Measurements from ENCODE around the gene AP3M1.

The AP3M1 gene

GRCh38 chr10:74078037-74078436 lies 72.6 kb downstream of the AP3M1 start:
- Histone ChIP-seq H3K36me3 (ENCODE audit: control insufficient read depth, insufficient read depth, low read length) (peaks cover 65% of the 10 kb centered on the region), H3K9ac (ENCODE audit: low read depth, low read length) (no peak overlapping the region), H3K27me3 (ENCODE audit: control insufficient read depth, insufficient read depth, low read length) (no peaks in the 10 kb centered on the region), H3K4me3 (ENCODE audit: low read depth, low read length) (no peak overlapping the region), H3K27ac (ENCODE audit: low read depth, low read length) (peak overlapping the region; percentile 84), H3K4me1 (ENCODE audit: control insufficient read depth, insufficient read depth, low read length) (peaks cover 53% of the 10 kb centered on the region), H3K9me3 (ENCODE audit: control insufficient read depth, insufficient read depth, low read length) (no peaks in the 10 kb centered on the region)

- Histone ChIP-seq H3K9ac (ENCODE audit: low read depth, low read length) (no peak overlapping the region), H3K9me3 (ENCODE audit: control insufficient read depth, insufficient read depth, low read length) (no peaks in the 10 kb centered on the region), H3K27ac (ENCODE audit: low read depth, low read length) (peak overlapping the region; percentile 3), H3K4me3 (ENCODE audit: low read depth, low read length) (no peak overlapping the region), H3K36me3 (ENCODE audit: control insufficient read depth, insufficient read depth, low read length) (peaks cover 65% of the 10 kb centered on the region), H3K4me1 (ENCODE audit: control insufficient read depth, insufficient read depth, low read length) (peaks cover 54% of the 10 kb centered on the region), H3K27me3 (ENCODE audit: control insufficient read depth, insufficient read depth, low read length) (no peaks in the 10 kb centered on the region)
Observed at GRCh38 chr10:74077416-74077815, 73.2 kb downstream of the AP3M1 start.

DNA sequence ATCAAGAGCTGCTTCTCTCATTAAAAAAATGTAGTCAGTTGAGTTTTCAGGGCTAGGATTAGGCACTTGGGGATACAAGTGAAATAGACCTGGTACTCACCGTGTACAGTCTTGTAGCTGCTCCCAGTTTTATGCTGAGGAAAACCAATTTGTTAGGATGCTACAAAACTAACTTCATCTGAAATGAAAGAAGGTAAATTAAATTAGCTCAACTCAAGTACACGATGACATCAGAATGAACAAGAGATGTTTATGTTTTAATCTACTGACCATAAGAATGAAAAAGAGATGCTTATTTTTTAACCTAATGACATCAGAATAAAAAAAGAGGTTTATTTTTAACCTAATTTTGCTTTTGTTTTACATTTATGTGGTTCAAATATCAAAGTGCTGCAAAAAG lies 73.7 kb downstream of the AP3M1 start:
- H3K9me3 ChIP-seq (ENCODE audit: control insufficient read depth, insufficient read depth, low read length), result no peaks in the 10 kb centered on the region
- no peaks in the 10 kb centered on the region for H3K27me3 ChIP-seq (ENCODE audit: control insufficient read depth, insufficient read depth, low read length)
- peaks cover 54% of the 10 kb centered on the region for H3K4me1 ChIP-seq (ENCODE audit: control insufficient read depth, insufficient read depth, low read length)
- peak overlapping the region; percentile 33 for H3K27ac ChIP-seq (ENCODE audit: low read depth, low read length)
- no peak overlapping the region for H3K9ac ChIP-seq (ENCODE audit: low read depth, low read length)
- H3K36me3 ChIP-seq (ENCODE audit: control insufficient read depth, insufficient read depth, low read length), result peaks cover 65% of the 10 kb centered on the region
- no peak overlapping the region for H3K4me3 ChIP-seq (ENCODE audit: low read depth, low read length)

GRCh38 chr10:74075906-74076305 lies 74.7 kb downstream of the AP3M1 start:
- Histone ChIP-seq H3K36me3 (ENCODE audit: control insufficient read depth, insufficient read depth, low read length) (peaks cover 70% of the 10 kb centered on the region), H3K4me3 (ENCODE audit: low read depth, low read length) (no peak overlapping the region), H3K9ac (ENCODE audit: low read depth, low read length) (no peak overlapping the region), H3K9me3 (ENCODE audit: control insufficient read depth, insufficient read depth, low read length) (no peaks in the 10 kb centered on the region), H3K27me3 (ENCODE audit: control insufficient read depth, insufficient read depth, low read length) (no peaks in the 10 kb centered on the region), H3K4me1 (ENCODE audit: control insufficient read depth, insufficient read depth, low read length) (peaks cover 62% of the 10 kb centered on the region), H3K27ac (ENCODE audit: low read depth, low read length) (peak overlapping the region; percentile 25)

DNA sequence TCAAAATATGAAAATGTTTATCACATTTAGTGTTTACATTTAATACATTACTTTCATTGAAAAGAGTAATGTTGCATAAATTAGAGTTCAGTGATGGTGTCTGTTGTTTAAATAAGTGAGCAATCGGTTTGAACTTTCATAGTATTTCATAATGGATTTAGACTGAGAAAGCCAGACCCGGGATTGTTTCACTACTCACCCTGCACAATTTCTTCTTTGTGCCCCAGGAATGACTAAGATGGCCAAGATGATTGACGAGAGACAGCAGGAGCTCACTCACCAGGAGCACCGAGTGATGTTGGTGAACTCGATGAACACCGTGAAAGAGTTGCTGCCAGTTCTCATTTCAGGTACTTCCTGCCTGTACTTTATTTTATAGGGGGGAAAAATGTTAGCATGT lies 78.1 kb downstream of the AP3M1 start:
- H3K27me3 ChIP-seq (ENCODE audit: control insufficient read depth, insufficient read depth, low read length), result no peaks in the 10 kb centered on the region
- no peak overlapping the region for H3K9ac ChIP-seq (ENCODE audit: low read depth, low read length)
- H3K4me1 ChIP-seq (ENCODE audit: control insufficient read depth, insufficient read depth, low read length), result peaks cover 44% of the 10 kb centered on the region
- H3K4me3 ChIP-seq (ENCODE audit: low read depth, low read length), result no peak overlapping the region
- no peak overlapping the region for H3K27ac ChIP-seq (ENCODE audit: low read depth, low read length)
- H3K9me3 ChIP-seq (ENCODE audit: control insufficient read depth, insufficient read depth, low read length), result no peaks in the 10 kb centered on the region
- H3K36me3 ChIP-seq (ENCODE audit: control insufficient read depth, insufficient read depth, low read length), result peaks cover 76% of the 10 kb centered on the region

- H3K4me1 ChIP-seq (ENCODE audit: control insufficient read depth, insufficient read depth, low read length), result peaks cover 31% of the 10 kb centered on the region
- peaks cover 68% of the 10 kb centered on the region for H3K36me3 ChIP-seq (ENCODE audit: control insufficient read depth, insufficient read depth, low read length)
- H3K27ac ChIP-seq (ENCODE audit: low read depth, low read length), result peak overlapping the region; percentile 24
- no peak overlapping the region for H3K9ac ChIP-seq (ENCODE audit: low read depth, low read length)
- H3K4me3 ChIP-seq (ENCODE audit: low read depth, low read length), result no peak overlapping the region
- H3K9me3 ChIP-seq (ENCODE audit: control insufficient read depth, insufficient read depth, low read length), result no peaks in the 10 kb centered on the region
- H3K27me3 ChIP-seq (ENCODE audit: control insufficient read depth, insufficient read depth, low read length), result no peaks in the 10 kb centered on the region
Observed at GRCh38 chr10:74071157-74071556, 79.5 kb downstream of the AP3M1 start.
